GM12891 (cell line): ENCODE measurements around the gene SPAG9.

Experiments
- DNase-seq: peaks from one replicate; pipeline ENCODE4 v3.0.0; 2011; ENCODE audit warnings: low spot score; ENCODE audit not compliant: insufficient read length
- FAIRE-seq: peaks from 2 replicates; lab custom pipeline; 2011; peaks lifted over from hg19 to GRCh38; lab: Jason Lieb, UNC
- PAX5 ChIP-seq: IDR thresholded peaks from 2 replicates; pipeline ENCODE4 v1.6.1; 2011; ENCODE audit warnings: low read length, moderate library complexity, mild to moderate bottlenecking; ENCODE audit not compliant: insufficient read depth, severe bottlenecking
- POLR2A ChIP-seq: IDR thresholded peaks from 2 replicates; pipeline ENCODE4 v1.6.1; 2011; ENCODE audit warnings: low read depth, low read length, control low read depth
- POLR2AphosphoS5 ChIP-seq: IDR thresholded peaks from 2 replicates; pipeline ENCODE4 v1.6.1; 2011; ENCODE audit warnings: low read depth, low read length, control low read depth
- POU2F2 ChIP-seq: IDR thresholded peaks from 2 replicates; pipeline ENCODE4 v1.6.1; 2011; ENCODE audit warnings: low read depth, mild to moderate bottlenecking, control low read depth, low read length, moderate library complexity
- SPI1 ChIP-seq: IDR thresholded peaks from 2 replicates; pipeline ENCODE4 v1.6.1; 2011; ENCODE audit warnings: low read depth, low read length, control low read depth
- TAF1 ChIP-seq: IDR thresholded peaks from 2 replicates; pipeline ENCODE4 v1.6.1; 2011; ENCODE audit warnings: low read depth, low read length, control low read depth

The SPAG9 gene

GRCh38 chr17:51071556-51071955 lies 49.1 kb downstream of the SPAG9 start:
- DNase-seq (no peak), FAIRE-seq (no peak)
- TF ChIP-seq POLR2AphosphoS5 (no peak), SPI1 (no peak), PAX5 (no peak), POU2F2 (no peak), POLR2A (no peak), TAF1 (no peak)

GRCh38 chr17:51065466-51065865 lies 55.2 kb downstream of the SPAG9 start:
- no peak for DNase-seq
- FAIRE-seq, result no peak
- TF ChIP-seq SPI1 (no peak), POLR2AphosphoS5 (no peak), PAX5 (no peak), POLR2A (no peak), TAF1 (no peak), POU2F2 (no peak)

- no peak for FAIRE-seq
- no peak for DNase-seq
- TF ChIP-seq POU2F2 (no peak), TAF1 (no peak), SPI1 (no peak), POLR2AphosphoS5 (no peak)
Measured at GRCh38 chr17:51064061-51064735, 56.5 kb downstream of the SPAG9 start.

- FAIRE-seq, result no peak
- no peak for DNase-seq
- TF ChIP-seq POLR2AphosphoS5, result no peak
- no peak for TF ChIP-seq TAF1
- TF ChIP-seq PAX5, result no peak
- no peak for TF ChIP-seq POLR2A
- TF ChIP-seq POU2F2, result no peak
- no peak for TF ChIP-seq SPI1
Measured at GRCh38 chr17:51060396-51060795, 60.3 kb downstream of the SPAG9 start.

GRCh38 chr17:51059781-51060180 lies 60.9 kb downstream of the SPAG9 start:
- DNase-seq (no peak), FAIRE-seq (no peak)
- TF ChIP-seq TAF1 (no peak), SPI1 (no peak), POU2F2 (no peak), PAX5 (no peak), POLR2A (no peak), POLR2AphosphoS5 (no peak)

- no peak for FAIRE-seq
- no peak for TF ChIP-seq POLR2AphosphoS5
- no peak for TF ChIP-seq POU2F2
- TF ChIP-seq POLR2A, result no peak
- TF ChIP-seq SPI1, result no peak
- TF ChIP-seq PAX5, result no peak
- TF ChIP-seq TAF1, result no peak
- no peak for DNase-seq
Measured at GRCh38 chr17:51057534-51057933, 63.1 kb downstream of the SPAG9 start.

GRCh38 chr17:51056813-51057510 lies 63.7 kb downstream of the SPAG9 start:
- no peak for TF ChIP-seq TAF1
- TF ChIP-seq POLR2AphosphoS5, result no peak
- no peak for TF ChIP-seq PAX5
- no peak for TF ChIP-seq SPI1
- TF ChIP-seq POU2F2, result no peak
- no peak for TF ChIP-seq POLR2A
- FAIRE-seq (peak; percentile 56), DNase-seq (no peak)

- no peak for DNase-seq
- peak; percentile 13 for FAIRE-seq
- TF ChIP-seq POLR2A (no peak), POU2F2 (0 out of 2 replicates have a peak, but pooled peaks have one; percentile 36), SPI1 (peak; percentile 81)
Measured at GRCh38 chr17:51054748-51055147, 65.9 kb downstream of the SPAG9 start.

GRCh38 chr17:51052235-51052634 lies 68.4 kb downstream of the SPAG9 start:
- DNase-seq (no peak), FAIRE-seq (no peak)

More at GRCh38 chr17:51052235-51052634, 68.4 kb downstream of the SPAG9 start:
- TF ChIP-seq TAF1 (no peak), SPI1 (no peak), POU2F2 (no peak), PAX5 (no peak), POLR2A (no peak), POLR2AphosphoS5 (no peak)
